MCF 10A (cell line): ENCODE measurements around the gene FOXF1. TPM values are rescaled to one million over a fixed set of nuclear protein-coding genes. Genes with fewer than 3 reads are reported as not detected.

Source experiments
- BruUV-seq: library from RNA; stranded (reverse); fragments of 400-500 nt; replicated peaks from 2 replicates; lab custom pipeline; 2021; lab: Mats Ljungman, UMichigan
- CTCF ChIA-PET: fragments of 300-600 bp; sonication (Branson Sonifier 250); formaldehyde crosslinking; extraction: SDS; loops from one replicate; lab custom pipeline; 2021; ENCODE audit warnings: antibody characterized with exemption, inconsistent platforms; lab: Yijun Ruan, JAX
- POLR2A ChIA-PET: fragments of 300-600, 350-650 bp; sonication (Branson Sonifier 250); formaldehyde crosslinking; extraction: SDS; loops from one replicate; lab custom pipeline; 2020; ENCODE audit warnings: antibody characterized with exemption, inconsistent platforms; lab: Yijun Ruan, JAX
- DNase-seq: peaks from one replicate; pipeline ENCODE4 v3.0.0-alpha.2; 2018; ENCODE audit not compliant: unreplicated experiment
- H3K27ac Mint-ChIP-seq: one replicate; pipeline ENCODE4 v1.8.0; 2022; ENCODE audit warnings: mild to moderate bottlenecking, low read depth, mixed read lengths; ENCODE audit not compliant: unreplicated experiment
- H3K27me3 Mint-ChIP-seq: one replicate; pipeline ENCODE4 v1.8.0; 2022; ENCODE audit warnings: mixed read lengths; ENCODE audit not compliant: insufficient read depth, unreplicated experiment
- H3K36me3 Mint-ChIP-seq: one replicate; pipeline ENCODE4 v1.8.0; 2022; ENCODE audit warnings: mild to moderate bottlenecking, moderate library complexity, mixed read lengths; ENCODE audit not compliant: insufficient read depth, unreplicated experiment
- H3K4me1 Mint-ChIP-seq: one replicate; pipeline ENCODE4 v1.8.0; 2022; ENCODE audit warnings: mixed read lengths; ENCODE audit not compliant: insufficient read depth, unreplicated experiment
- H3K4me3 Mint-ChIP-seq: one replicate; pipeline ENCODE4 v1.8.0; 2022; ENCODE audit warnings: mild to moderate bottlenecking, moderate library complexity, mixed read lengths; ENCODE audit not compliant: unreplicated experiment
- H3K9me3 Mint-ChIP-seq: one replicate; pipeline ENCODE4 v1.8.0; 2022; ENCODE audit warnings: mixed read lengths; ENCODE audit not compliant: unreplicated experiment
- CTCF ChIP-seq: fragments of 200-600 bp; IDR thresholded peaks from one replicate; pipeline ENCODE4 v1.8.0; 2022; ENCODE audit warnings: antibody characterized with exemption, mild to moderate bottlenecking; ENCODE audit not compliant: unreplicated experiment
- intact Hi-C: fragments of 100-400 bp; cut with micrococcal nuclease; formaldehyde crosslinking; loops from 2 replicates; pipeline ENCODE4 v1.14.1; 2022
- total RNA-seq: library from RNA; stranded (reverse); gene quantifications from 2 replicates; pipeline ENCODE4 v1.2.3, GENCODE V29; 2022

FOXF1 gene
- total RNA-seq, 1 experiment from 2014 or later: not detected

DNA sequence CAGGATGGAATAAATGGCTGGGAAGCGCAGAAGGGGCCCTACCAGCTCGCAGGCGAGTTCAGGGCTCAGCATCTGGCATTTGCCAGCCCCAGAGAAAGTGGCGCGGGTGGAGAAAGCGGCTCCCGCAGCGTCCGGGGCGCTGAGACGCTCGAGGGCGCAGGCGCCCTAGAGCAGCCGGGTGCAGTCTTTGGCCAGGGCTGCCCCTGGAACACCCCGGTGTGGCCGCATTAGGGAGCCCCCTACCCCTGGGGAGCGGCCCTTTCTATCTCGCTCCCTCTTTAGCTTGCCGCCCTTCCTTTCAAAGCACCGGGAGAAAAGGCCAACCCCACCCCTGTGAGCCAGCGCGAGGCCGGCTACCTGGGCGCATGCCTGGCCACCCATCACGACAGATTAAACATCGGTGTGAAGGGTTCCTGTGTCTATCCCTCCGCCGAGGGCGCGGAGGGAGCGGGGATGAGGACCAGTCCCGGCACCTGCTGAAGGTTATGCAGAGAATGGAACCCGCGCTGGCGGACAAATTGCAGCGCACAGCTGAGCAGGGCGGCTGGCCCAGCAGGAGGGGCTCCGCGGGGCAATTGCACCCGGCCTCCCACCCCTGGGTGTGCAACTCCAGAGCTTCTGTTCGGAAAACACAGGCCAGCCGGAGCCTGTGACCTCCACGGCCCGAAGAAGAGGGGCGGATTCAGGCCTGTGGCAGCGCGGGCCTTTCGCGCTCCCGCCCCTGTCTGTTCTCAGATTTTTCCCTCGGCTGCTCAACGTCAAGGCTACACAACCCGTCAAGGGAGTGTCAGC is 15.6 kb upstream of the FOXF1 start:
- H3K27me3 Mint-ChIP-seq: peaks cover 97% of the 10 kb centered on the region
- peaks cover 10% of the 10 kb centered on the region for H3K4me1 Mint-ChIP-seq
- no peaks in the 10 kb centered on the region for H3K36me3 Mint-ChIP-seq
- BruUV-seq: no TSS peak
- H3K9me3 Mint-ChIP-seq: no peaks in the 10 kb centered on the region
- ChIA-PET POLR2A (no interaction called here), CTCF (interaction anchor here (0.6 kb wide), 1 partner anchor 16 kb away, joined by 4 read pairs; no protein-coding TSS in a partner anchor)
- no peak for TF ChIP-seq CTCF
- no peak overlapping the region for H3K4me3 Mint-ChIP-seq
- intact Hi-C loops: no loop called here
- no peak overlapping the region for H3K27ac Mint-ChIP-seq
- no peak for DNase-seq

GRCh38 chr16:86495357-86495701 is 15.0 kb upstream of the FOXF1 start:
- DNase-seq: no peak
- intact Hi-C loops: no loop called here
- H3K27ac Mint-ChIP-seq: no peak overlapping the region
- TF ChIP-seq CTCF: no peak
- H3K27me3 Mint-ChIP-seq: peaks cover 97% of the 10 kb centered on the region
- POLR2A ChIA-PET: no interaction called here
- no peaks in the 10 kb centered on the region for H3K9me3 Mint-ChIP-seq
- CTCF ChIA-PET: no interaction called here
- BruUV-seq: no TSS peak
- H3K36me3 Mint-ChIP-seq: no peaks in the 10 kb centered on the region
- H3K4me3 Mint-ChIP-seq: no peak overlapping the region
- H3K4me1 Mint-ChIP-seq: peaks cover 10% of the 10 kb centered on the region

DNA sequence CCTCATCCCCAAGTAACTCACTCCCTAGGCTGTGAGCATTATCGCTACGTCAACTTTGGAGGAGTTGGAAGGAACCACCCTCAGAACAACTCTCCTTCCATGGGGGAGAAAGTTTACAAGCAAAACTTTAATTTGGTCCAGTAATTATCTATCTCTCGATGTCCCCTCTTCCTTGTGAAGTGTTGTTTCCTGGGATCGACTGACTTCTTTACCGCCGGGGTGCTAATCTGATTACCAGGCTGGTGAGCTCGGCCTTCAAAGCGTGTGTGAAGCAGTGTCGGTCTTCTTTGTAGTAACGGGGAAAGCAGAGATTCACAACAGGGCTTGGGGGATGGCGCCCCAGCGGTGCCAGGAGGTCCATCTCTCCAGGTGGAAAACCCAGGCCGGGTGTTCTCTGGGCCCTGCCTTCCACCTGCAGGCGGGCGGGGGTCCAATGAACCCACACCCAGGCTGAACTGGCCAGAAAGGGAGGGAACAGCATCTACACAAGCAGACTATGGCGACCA is 14.5 kb upstream of the FOXF1 start:
- Mint-ChIP-seq H3K36me3 (no peaks in the 10 kb centered on the region), H3K9me3 (no peaks in the 10 kb centered on the region), H3K4me1 (peaks cover 6% of the 10 kb centered on the region), H3K27me3 (peaks cover 97% of the 10 kb centered on the region), H3K27ac (no peak overlapping the region), H3K4me3 (no peak overlapping the region)
- ChIA-PET CTCF (no interaction called here), POLR2A (no interaction called here)
- no peak for TF ChIP-seq CTCF
- BruUV-seq: no TSS peak
- intact Hi-C loops: no loop called here
- DNase-seq: no peak

- Mint-ChIP-seq H3K36me3 (no peaks in the 10 kb centered on the region), H3K4me1 (no peaks in the 10 kb centered on the region), H3K4me3 (no peak overlapping the region), H3K27me3 (peaks cover 97% of the 10 kb centered on the region), H3K9me3 (no peaks in the 10 kb centered on the region), H3K27ac (no peak overlapping the region)
- TF ChIP-seq CTCF: no peak
- no TSS peak for BruUV-seq
- ChIA-PET POLR2A (interaction anchor here (0.7 kb wide), 1 partner anchor 441 kb away, joined by 4 read pairs; no protein-coding TSS in a partner anchor), CTCF (no interaction called here)
- intact Hi-C loops: no loop called here
- DNase-seq: no peak
Measured at GRCh38 chr16:86496262-86496928, 13.9 kb upstream of the FOXF1 start.
